SK-N-SH treated with all-trans-retinoic acid at 6 μM for 48 hours (cell line): ENCODE results near the gene LTF.

Source experiments
- ATAC-seq: fragments of 200-7000 bp; cut with Tn5 transposase; 3 replicates; pipeline ENCODE4 v1.9.1; 2020; ENCODE audit warnings: mild to moderate bottlenecking, moderate library complexity
- ARNTL ChIP-seq: fragments of 450-650 bp; formaldehyde crosslinking; IDR thresholded peaks from 2 replicates; pipeline ENCODE4 v1.5.0; 2020; ENCODE audit warnings: low read depth, mild to moderate bottlenecking, moderate library complexity, borderline replicate concordance
- BACH2 ChIP-seq: fragments of 250-450 bp; sonication (Bioruptor Pico); IDR thresholded peaks from 2 replicates; pipeline ENCODE4 v1.9.0; 2021; ENCODE audit warnings: mild to moderate bottlenecking, borderline replicate concordance
- CREB5 ChIP-seq: fragments of 250-450 bp; sonication (Bioruptor Pico); IDR thresholded peaks from 2 replicates; pipeline ENCODE4 v1.5.1; 2020; ENCODE audit warnings: low read depth, mild to moderate bottlenecking, moderate library complexity
- CSDC2 ChIP-seq: fragments of 250-450 bp; sonication (Bioruptor Pico); IDR thresholded peaks from 2 replicates; pipeline ENCODE4 v1.5.0; 2020; ENCODE audit warnings: mild to moderate bottlenecking, moderate library complexity
- CSRNP3 ChIP-seq: fragments of 250-450 bp; sonication (Bioruptor Pico); IDR thresholded peaks from 2 replicates; pipeline ENCODE4 v1.5.1; 2021; ENCODE audit warnings: mild to moderate bottlenecking, moderate library complexity
- ESRRG ChIP-seq: fragments of 250-450 bp; sonication (Bioruptor Pico); IDR thresholded peaks from 2 replicates; pipeline ENCODE4 v1.6.1; 2021; ENCODE audit warnings: mild to moderate bottlenecking
- ISL1 ChIP-seq: fragments of 250-450 bp; sonication (Bioruptor Pico); IDR thresholded peaks from 2 replicates; pipeline ENCODE4 v2.1.2; 2022; ENCODE audit warnings: mild to moderate bottlenecking, moderate library complexity
- OSR1 ChIP-seq: fragments of 250-450 bp; sonication (Bioruptor Pico); IDR thresholded peaks from 2 replicates; pipeline ENCODE4 v1.8.0; 2022; ENCODE audit warnings: moderate library complexity, mild to moderate bottlenecking, inconsistent platforms
- PATZ1 ChIP-seq: fragments of 250-450 bp; sonication (Bioruptor Pico); IDR thresholded peaks from 2 replicates; pipeline ENCODE4 v1.8.0; 2020; ENCODE audit warnings: mild to moderate bottlenecking, moderate library complexity, borderline replicate concordance
- POU6F1 ChIP-seq: fragments of 250-450 bp; sonication (Bioruptor Pico); IDR thresholded peaks from 2 replicates; pipeline ENCODE4 v1.8.0; 2021; ENCODE audit warnings: low read depth, mild to moderate bottlenecking, moderate library complexity, borderline replicate concordance
- PPARA ChIP-seq: fragments of 250-450 bp; sonication (Bioruptor Pico); IDR thresholded peaks from 2 replicates; pipeline ENCODE4 v1.5.0; 2020; ENCODE audit warnings: mild to moderate bottlenecking, borderline replicate concordance
- RARB ChIP-seq: fragments of 250-450 bp; sonication (Bioruptor Pico); IDR thresholded peaks from 2 replicates; pipeline ENCODE4 v1.8.0; 2021; ENCODE audit warnings: mild to moderate bottlenecking, moderate library complexity
- SNAI2 ChIP-seq: fragments of 250-450 bp; sonication (Bioruptor Pico); IDR thresholded peaks from 2 replicates; pipeline ENCODE4 v1.5.0; 2020; ENCODE audit warnings: mild to moderate bottlenecking, moderate library complexity
- TCF4 ChIP-seq: fragments of 250-450 bp; sonication (Bioruptor Pico); IDR thresholded peaks from 2 replicates; pipeline ENCODE4 v1.8.0; 2021; ENCODE audit warnings: mild to moderate bottlenecking, moderate library complexity, borderline replicate concordance
- TOX ChIP-seq: fragments of 250-450 bp; sonication (Bioruptor Pico); IDR thresholded peaks from 2 replicates; pipeline ENCODE4 v1.8.0; 2021; ENCODE audit warnings: mild to moderate bottlenecking, moderate library complexity, borderline replicate concordance
- ZC3H10 ChIP-seq: fragments of 250-450 bp; sonication (Bioruptor Pico); IDR thresholded peaks from 2 replicates; pipeline ENCODE4 v1.5.1; 2021; ENCODE audit warnings: mild to moderate bottlenecking, moderate library complexity
- ZFP3 ChIP-seq: fragments of 250-450 bp; sonication (Bioruptor Pico); IDR thresholded peaks from 2 replicates; pipeline ENCODE4 v1.5.0; 2020; ENCODE audit warnings: mild to moderate bottlenecking, moderate library complexity
- ZFP30 ChIP-seq: fragments of 450-650 bp; formaldehyde crosslinking; IDR thresholded peaks from 2 replicates; pipeline ENCODE4 v1.5.0; 2022; ENCODE audit warnings: mild to moderate bottlenecking, moderate library complexity
- ZNF565 ChIP-seq: fragments of 450-650 bp; formaldehyde crosslinking; conservative IDR thresholded peaks from 2 replicates; pipeline ENCODE4 v1.5.0; 2020; ENCODE audit warnings: low read depth, mild to moderate bottlenecking, moderate library complexity
- ZNF70 ChIP-seq: fragments of 450-650 bp; formaldehyde crosslinking; IDR thresholded peaks from 2 replicates; pipeline ENCODE4 v1.5.0; 2020; ENCODE audit warnings: mild to moderate bottlenecking, moderate library complexity
- ZNF8 ChIP-seq: fragments of 450-650 bp; formaldehyde crosslinking; IDR thresholded peaks from 2 replicates; pipeline ENCODE4 v1.5.0; 2020; ENCODE audit warnings: mild to moderate bottlenecking, moderate library complexity

Gene LTF

GRCh38 chr3:46416125-46416810, 48.4 kb downstream of the LTF start:
- no peak for ATAC-seq
- TF ChIP-seq CSRNP3 (CRISPR knock-in tag) (no peak), ZC3H10 (no peak), ZNF565 (CRISPR knock-in tag) (no peak), ZFP3 (CRISPR knock-in tag) (no peak), TOX (no peak), CREB5 (CRISPR knock-in tag) (no peak), OSR1 (CRISPR knock-in tag) (no peak), TCF4 (CRISPR knock-in tag) (no peak), ESRRG (CRISPR knock-in tag) (no peak), CSDC2 (CRISPR knock-in tag) (no peak), BACH2 (no peak)

- ATAC-seq, result no peak
- TF ChIP-seq ZFP3 (CRISPR knock-in tag), result no peak
- no peak for TF ChIP-seq POU6F1 (CRISPR knock-in tag)
- TF ChIP-seq ZC3H10, result no peak
- TF ChIP-seq RARB (CRISPR knock-in tag), result no peak
- no peak for TF ChIP-seq ARNTL
- no peak for TF ChIP-seq ZNF8 (CRISPR knock-in tag)
- TF ChIP-seq PPARA (CRISPR knock-in tag), result no peak
- TF ChIP-seq CREB5 (CRISPR knock-in tag), result no peak
- TF ChIP-seq ESRRG (CRISPR knock-in tag), result no peak
- no peak for TF ChIP-seq CSRNP3 (CRISPR knock-in tag)
- TF ChIP-seq PATZ1 (CRISPR knock-in tag), result no peak
- TF ChIP-seq CSDC2 (CRISPR knock-in tag), result no peak
- TF ChIP-seq ZFP30 (CRISPR knock-in tag), result no peak
These were observed 50.0 kb downstream of the LTF start for GRCh38 chr3:46414739-46415138.

GRCh38 chr3:46413951-46414350, 50.8 kb downstream of the LTF start:
- TF ChIP-seq ZFP30 (CRISPR knock-in tag) (no peak), ZNF565 (CRISPR knock-in tag) (no peak), SNAI2 (CRISPR knock-in tag) (no peak), ISL1 (CRISPR knock-in tag) (no peak), BACH2 (no peak), POU6F1 (CRISPR knock-in tag) (no peak), CREB5 (CRISPR knock-in tag) (no peak), ZNF70 (CRISPR knock-in tag) (no peak)
- ATAC-seq, result no peak
